ENCODE data around the gene BMPR1A. TPM values are rescaled to one million over a fixed set of nuclear protein-coding genes. Genes with fewer than 3 reads are reported as not detected.
A peak's percentile ranks its signal among the peaks of the same experiment; 100 is the strongest.

BMPR1A gene
- total RNA-seq, 1 experiment from 2014 or later, result 24.3 TPM

DNA sequence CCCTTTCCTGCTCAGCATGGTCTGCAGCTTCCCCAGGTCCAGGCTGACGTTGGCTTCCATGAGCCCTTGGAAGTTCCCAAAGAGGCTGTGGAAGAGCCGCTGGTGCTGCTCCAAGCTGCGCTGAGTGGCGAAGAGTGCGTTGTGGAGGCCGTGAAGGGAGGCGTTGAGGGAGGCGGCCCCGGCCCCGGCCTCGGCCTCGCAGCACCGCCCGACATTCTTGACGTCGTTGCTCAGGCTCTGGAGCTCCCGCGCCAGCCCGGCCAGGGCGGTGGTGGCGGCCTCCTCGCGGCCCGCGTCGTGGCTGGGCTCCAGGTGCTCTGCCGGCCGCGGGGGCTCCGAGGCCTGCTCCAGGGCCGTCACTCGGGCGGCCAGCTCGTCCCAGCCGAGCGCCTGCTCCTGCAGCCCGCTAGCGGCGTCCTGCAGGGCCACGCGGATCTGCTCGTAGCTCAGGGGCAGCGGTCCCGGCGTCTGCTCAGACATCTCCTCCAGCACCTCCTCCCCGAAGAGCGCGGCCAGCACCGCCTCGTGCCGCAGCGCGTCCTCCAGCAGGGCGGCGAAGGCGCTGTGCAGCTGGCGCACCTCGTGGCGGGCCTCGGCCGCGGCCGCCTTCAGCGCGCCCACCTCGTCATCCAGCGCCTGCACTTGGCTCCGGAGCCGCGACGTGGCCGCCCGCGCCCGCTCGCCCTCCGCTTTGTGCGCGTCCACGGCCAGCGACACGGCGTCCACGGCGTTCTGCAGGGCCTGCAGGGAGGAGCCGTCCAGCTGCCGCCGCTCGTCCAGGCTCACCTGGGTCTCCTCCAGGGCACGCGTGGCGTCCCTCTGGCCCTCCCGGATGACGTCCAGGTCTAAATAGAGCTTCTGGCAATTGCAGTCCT is 186.3 kb downstream of the BMPR1A start:
- no peak overlapping the region for H3K4me2 ChIP-seq
- no peaks in the 10 kb centered on the region for H3K9me3 ChIP-seq (ENCODE audit: insufficient read depth, low read depth)
- H3K4me3 ChIP-seq, result no peak overlapping the region
- ChIA-PET CTCF (no interaction called here), POLR2A (ENCODE audit: unreplicated experiment) (no interaction called here)
- no peaks in the 10 kb centered on the region for H3K36me3 ChIP-seq (ENCODE audit: low read depth)
- no TSS peak for BruUV-seq (replicated peaks)
- intact Hi-C loops (cut with micrococcal nuclease; ENCODE audit: unreplicated experiment), result no loop called here
- no peaks in the 10 kb centered on the region for H3K9me2 ChIP-seq (ENCODE audit: insufficient read depth)
- no peaks in the 10 kb centered on the region for H3K79me2 ChIP-seq (ENCODE audit: low read depth)
- H4K20me1 ChIP-seq (ENCODE audit: insufficient read depth), result no peaks in the 10 kb centered on the region
- H3K27me3 ChIP-seq (ENCODE audit: insufficient read depth, low read depth), result no peaks in the 10 kb centered on the region
- no peaks in the 10 kb centered on the region for H3F3A ChIP-seq (ENCODE audit: insufficient read depth, low read depth)
- no peak overlapping the region for H3K27ac ChIP-seq
- no peak for TF ChIP-seq EZH2 (IDR thresholded peaks at IDR 0.05; ENCODE audit: low read depth)
- TF ChIP-seq, protein P1, sequence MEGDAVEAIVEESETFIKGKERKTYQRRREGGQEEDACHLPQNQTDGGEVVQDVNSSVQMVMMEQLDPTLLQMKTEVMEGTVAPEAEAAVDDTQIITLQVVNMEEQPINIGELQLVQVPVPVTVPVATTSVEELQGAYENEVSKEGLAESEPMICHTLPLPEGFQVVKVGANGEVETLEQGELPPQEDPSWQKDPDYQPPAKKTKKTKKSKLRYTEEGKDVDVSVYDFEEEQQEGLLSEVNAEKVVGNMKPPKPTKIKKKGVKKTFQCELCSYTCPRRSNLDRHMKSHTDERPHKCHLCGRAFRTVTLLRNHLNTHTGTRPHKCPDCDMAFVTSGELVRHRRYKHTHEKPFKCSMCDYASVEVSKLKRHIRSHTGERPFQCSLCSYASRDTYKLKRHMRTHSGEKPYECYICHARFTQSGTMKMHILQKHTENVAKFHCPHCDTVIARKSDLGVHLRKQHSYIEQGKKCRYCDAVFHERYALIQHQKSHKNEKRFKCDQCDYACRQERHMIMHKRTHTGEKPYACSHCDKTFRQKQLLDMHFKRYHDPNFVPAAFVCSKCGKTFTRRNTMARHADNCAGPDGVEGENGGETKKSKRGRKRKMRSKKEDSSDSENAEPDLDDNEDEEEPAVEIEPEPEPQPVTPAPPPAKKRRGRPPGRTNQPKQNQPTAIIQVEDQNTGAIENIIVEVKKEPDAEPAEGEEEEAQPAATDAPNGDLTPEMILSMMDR (conservative IDR thresholded peaks at IDR 0.05), result no peak
- H3K4me1 ChIP-seq (replicated peaks; ENCODE audit: insufficient read depth), result peaks cover 13% of the 10 kb centered on the region
- no peak for DNase-seq
- no peak overlapping the region for H2AFZ ChIP-seq

DNA sequence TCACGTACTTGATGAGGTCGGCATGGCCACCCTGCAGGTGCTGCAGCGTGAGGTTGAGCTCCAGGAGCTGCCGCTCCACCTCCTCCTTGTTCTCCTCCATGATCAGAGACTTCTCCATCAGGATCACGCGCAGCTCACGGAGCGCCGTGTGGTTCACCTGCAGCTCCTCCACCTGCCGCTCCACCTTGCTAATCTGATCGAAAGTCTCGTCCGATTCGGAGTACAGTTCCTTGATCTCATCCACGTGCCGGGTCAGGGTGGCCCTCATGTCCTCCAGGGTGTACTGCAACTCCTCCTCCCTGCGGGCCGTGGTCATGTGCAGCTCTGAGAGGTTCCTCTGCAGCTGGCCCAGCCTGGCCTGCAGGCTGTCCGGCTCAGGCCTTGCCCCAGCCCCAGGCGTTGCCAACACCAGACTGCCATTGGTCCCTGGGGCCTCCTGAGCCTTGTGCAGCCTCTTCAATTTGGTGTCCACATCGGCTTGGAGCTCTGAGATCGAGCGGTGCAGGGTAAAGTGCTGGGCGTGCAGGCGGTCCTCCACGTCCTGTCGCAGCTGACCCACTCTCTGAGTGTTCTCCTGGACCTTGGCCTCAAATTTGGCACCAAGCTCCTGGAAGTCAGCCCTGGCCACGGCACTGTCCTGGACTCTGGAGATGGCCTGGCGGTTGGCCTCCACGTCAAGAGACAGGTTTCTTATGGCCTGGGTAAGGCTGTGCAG is 187.1 kb downstream of the BMPR1A start:
- intact Hi-C loops (cut with micrococcal nuclease; ENCODE audit: unreplicated experiment), result no loop called here
- Histone ChIP-seq H3K9me2 (ENCODE audit: insufficient read depth) (no peaks in the 10 kb centered on the region), H3K4me2 (no peak overlapping the region), H3F3A (ENCODE audit: insufficient read depth, low read depth) (no peaks in the 10 kb centered on the region), H3K9me3 (ENCODE audit: insufficient read depth, low read depth) (no peaks in the 10 kb centered on the region), H3K27ac (no peak overlapping the region), H3K4me1 (replicated peaks; ENCODE audit: insufficient read depth) (peaks cover 13% of the 10 kb centered on the region), H3K4me3 (no peak overlapping the region), H3K79me2 (ENCODE audit: low read depth) (no peaks in the 10 kb centered on the region), H3K27me3 (ENCODE audit: insufficient read depth, low read depth) (no peaks in the 10 kb centered on the region), H4K20me1 (ENCODE audit: insufficient read depth) (no peaks in the 10 kb centered on the region), H3K36me3 (ENCODE audit: low read depth) (no peaks in the 10 kb centered on the region), H2AFZ (no peak overlapping the region)
- POLR2A ChIA-PET (ENCODE audit: unreplicated experiment), result no interaction called here
- no peak for DNase-seq
- no TSS peak for BruUV-seq (replicated peaks)
- TF ChIP-seq, protein P1 (conservative IDR thresholded peaks at IDR 0.05), result no peak
- TF ChIP-seq EZH2 (IDR thresholded peaks at IDR 0.05; ENCODE audit: low read depth), result no peak
- CTCF ChIA-PET, result no interaction called here

DNA sequence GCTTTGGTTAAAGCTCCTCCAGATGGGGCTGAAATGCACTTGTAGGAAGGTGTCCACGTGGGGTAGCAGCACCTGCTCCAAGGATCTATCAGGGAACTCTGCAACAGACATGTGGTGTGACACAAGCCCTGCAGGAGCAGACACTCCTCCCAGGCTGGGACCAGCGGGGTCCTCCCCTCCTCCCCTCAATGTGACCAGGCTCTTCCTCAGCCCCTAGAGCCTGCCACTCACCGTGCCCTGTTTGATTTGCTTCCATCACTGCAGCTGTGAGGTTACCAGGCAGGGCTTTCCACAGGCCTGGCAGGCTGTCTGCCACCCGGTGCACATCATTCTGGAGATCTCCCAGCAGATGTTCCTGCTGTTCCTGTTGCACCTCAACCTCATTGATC is 187.6 kb downstream of the BMPR1A start:
- Histone ChIP-seq H4K20me1 (ENCODE audit: insufficient read depth) (no peaks in the 10 kb centered on the region), H3K4me1 (replicated peaks; ENCODE audit: insufficient read depth) (peaks cover 13% of the 10 kb centered on the region), H3K27ac (no peak overlapping the region), H3K9me3 (ENCODE audit: insufficient read depth, low read depth) (no peaks in the 10 kb centered on the region), H3K4me3 (no peak overlapping the region), H2AFZ (no peak overlapping the region), H3F3A (ENCODE audit: insufficient read depth, low read depth) (no peaks in the 10 kb centered on the region), H3K4me2 (peak overlapping the region; percentile 7), H3K27me3 (ENCODE audit: insufficient read depth, low read depth) (no peaks in the 10 kb centered on the region), H3K79me2 (ENCODE audit: low read depth) (no peaks in the 10 kb centered on the region), H3K36me3 (ENCODE audit: low read depth) (no peaks in the 10 kb centered on the region), H3K9me2 (ENCODE audit: insufficient read depth) (no peaks in the 10 kb centered on the region)
- no TSS peak for BruUV-seq (replicated peaks)
- intact Hi-C loops (cut with micrococcal nuclease; ENCODE audit: unreplicated experiment), result no loop called here
- no peak for DNase-seq
- no peak for TF ChIP-seq EZH2 (IDR thresholded peaks at IDR 0.05; ENCODE audit: low read depth)
- TF ChIP-seq, protein P1 (conservative IDR thresholded peaks at IDR 0.05), result no peak
- ChIA-PET POLR2A (ENCODE audit: unreplicated experiment) (no interaction called here), CTCF (no interaction called here)

Data from PC-9 (cell line).